Prostate gland (tissue), 2 donors: ENCODE data around the gene PLCB3.

Experiments used
- POLR2A ChIP-seq: fragments of 450-650 bp; IDR thresholded peaks from one replicate; pipeline ENCODE4 v1.6.1; 2016; ENCODE audit warnings: antibody characterized with exemption, mild to moderate bottlenecking
- TF ChIP-seq, protein P1 (sequence below), 4 experiments: fragments of 200-600 bp in 2 of 4; fragments of 450-650 bp in 2 of 4; sonication (generic) in 2 of 4; IDR thresholded peaks; 1 replicate in 3 of 4; 2 replicates in 1 of 4; pipeline ENCODE4 v1.5.1; 2016 to 2019; ENCODE audit warnings: antibody characterized with exemption in 4 of 4, mild to moderate bottlenecking in 2 of 4, moderate library complexity in 2 of 4

DNA sequence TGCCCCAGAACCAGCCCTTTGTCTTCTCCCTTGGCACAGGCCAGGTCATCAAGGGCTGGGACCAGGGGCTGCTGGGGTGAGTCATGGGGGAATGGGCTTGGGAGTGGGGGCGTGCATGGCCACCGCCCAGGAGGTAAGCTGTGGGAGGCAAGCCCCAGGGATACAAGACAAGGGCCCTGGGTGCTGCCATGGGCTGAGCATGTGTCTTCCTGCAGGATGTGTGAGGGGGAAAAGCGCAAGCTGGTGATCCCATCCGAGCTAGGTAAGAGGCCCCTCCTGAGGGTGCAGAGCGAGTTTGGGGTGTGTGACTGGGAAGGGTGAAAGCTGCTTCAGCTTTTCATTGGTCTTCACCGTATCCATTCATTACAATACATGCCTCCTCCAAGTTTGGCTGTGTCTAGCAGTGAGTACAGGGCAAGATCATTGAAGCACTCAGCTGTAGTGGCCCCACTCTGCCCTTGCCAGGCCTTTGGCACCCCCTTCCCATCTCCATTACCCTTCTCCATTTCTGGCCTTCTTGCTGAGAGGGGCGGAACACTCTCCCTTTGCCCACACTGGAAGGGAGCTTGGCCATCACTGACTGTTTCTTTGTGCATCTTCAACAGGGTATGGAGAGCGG, 8.0 kb upstream of the PLCB3 start:
- TF ChIP-seq, protein P1, sequence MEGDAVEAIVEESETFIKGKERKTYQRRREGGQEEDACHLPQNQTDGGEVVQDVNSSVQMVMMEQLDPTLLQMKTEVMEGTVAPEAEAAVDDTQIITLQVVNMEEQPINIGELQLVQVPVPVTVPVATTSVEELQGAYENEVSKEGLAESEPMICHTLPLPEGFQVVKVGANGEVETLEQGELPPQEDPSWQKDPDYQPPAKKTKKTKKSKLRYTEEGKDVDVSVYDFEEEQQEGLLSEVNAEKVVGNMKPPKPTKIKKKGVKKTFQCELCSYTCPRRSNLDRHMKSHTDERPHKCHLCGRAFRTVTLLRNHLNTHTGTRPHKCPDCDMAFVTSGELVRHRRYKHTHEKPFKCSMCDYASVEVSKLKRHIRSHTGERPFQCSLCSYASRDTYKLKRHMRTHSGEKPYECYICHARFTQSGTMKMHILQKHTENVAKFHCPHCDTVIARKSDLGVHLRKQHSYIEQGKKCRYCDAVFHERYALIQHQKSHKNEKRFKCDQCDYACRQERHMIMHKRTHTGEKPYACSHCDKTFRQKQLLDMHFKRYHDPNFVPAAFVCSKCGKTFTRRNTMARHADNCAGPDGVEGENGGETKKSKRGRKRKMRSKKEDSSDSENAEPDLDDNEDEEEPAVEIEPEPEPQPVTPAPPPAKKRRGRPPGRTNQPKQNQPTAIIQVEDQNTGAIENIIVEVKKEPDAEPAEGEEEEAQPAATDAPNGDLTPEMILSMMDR (IDR thresholded peaks at IDR 0.05): no peak
- no peak for TF ChIP-seq POLR2A
